Measurements from ENCODE around the gene NKX2-1. TPM values are rescaled to one million over a fixed set of nuclear protein-coding genes. Genes with fewer than 3 reads are reported as not detected.
A peak's percentile ranks its signal among the peaks of the same experiment; 100 is the strongest.

NKX2-1 gene
- polyA plus RNA-seq, 1 of the 3 experiments (the other 2 are of a cell fraction): not detected

GRCh38 chr14:36510874-36511273 is 9.2 kb downstream of the NKX2-1 start:
- H3F3A ChIP-seq (replicated peaks; ENCODE audit: insufficient read depth): no peaks in the 10 kb centered on the region
- CTCF ChIA-PET: no interaction called here
- whole genome bisulfite sequencing (ENCODE audit: low lambda C conversion rate): 6% methylated on average over 6 of the region's 6 CpGs

GRCh38 chr14:36510078-36510799 is 9.8 kb downstream of the NKX2-1 start:
- Histone ChIP-seq H3F3A (replicated peaks; ENCODE audit: insufficient read depth) (no peaks in the 10 kb centered on the region), H3K4me1 (ENCODE audit: control insufficient read depth in 1 of 2, insufficient read depth in 2 of 2, low read depth in 1 of 2, low read length in 1 of 2) (no peaks in the 10 kb centered on the region), H3K4me3 (ENCODE audit: low read depth in 2 of 2, low read length in 1 of 2) (no peak overlapping the region), H3K36me3 (replicated peaks in 1 of 2; ENCODE audit: control insufficient read depth in 1 of 2, insufficient read depth in 2 of 2, low read length in 1 of 2) (no peaks in the 10 kb centered on the region), H3K9me3 (no peaks in the 10 kb centered on the region), H3K27me3 (ENCODE audit: insufficient read depth) (peaks cover 92% of the 10 kb centered on the region), H3K4me2 (no peak overlapping the region), H3K9me2 (no peaks in the 10 kb centered on the region), H3K9ac (no peak overlapping the region), H3K27ac (ENCODE audit: low read depth in 2 of 2, low read length in 1 of 2) (no peak overlapping the region), H3K79me2 (ENCODE audit: insufficient read depth) (no peaks in the 10 kb centered on the region), H4K20me1 (ENCODE audit: insufficient read depth) (no peaks in the 10 kb centered on the region), H2AFZ (ENCODE audit: low read depth) (no peak overlapping the region)
- POLR2A ChIA-PET: no interaction called here
- TF ChIP-seq MEF2A (IDR thresholded peaks at IDR 0.05; ENCODE audit: borderline replicate concordance, low read depth) (no peak), EP300 (IDR thresholded peaks at IDR 0.05; ENCODE audit: borderline replicate concordance in 1 of 2, low read depth in 1 of 2, low read length in 1 of 2) (no peak)
- CTCF ChIA-PET: no interaction called here
- 9% methylated on average over 19 of the region's 20 CpGs for WGBS (ENCODE audit: low lambda C conversion rate)
- peak; percentile 2 for DNase-seq

More at GRCh38 chr14:36510874-36511273, 9.2 kb downstream of the NKX2-1 start:
- no peak overlapping the region for H3K4me2 ChIP-seq
- H3K9me3 ChIP-seq: no peaks in the 10 kb centered on the region
- H4K20me1 ChIP-seq (ENCODE audit: insufficient read depth): no peaks in the 10 kb centered on the region
- H3K79me2 ChIP-seq (ENCODE audit: insufficient read depth): no peaks in the 10 kb centered on the region
- no peaks in the 10 kb centered on the region for H3K36me3 ChIP-seq (replicated peaks in 1 of 2; ENCODE audit: control insufficient read depth in 1 of 2, insufficient read depth in 2 of 2, low read length in 1 of 2)
- no peak overlapping the region for H2AFZ ChIP-seq (ENCODE audit: low read depth)
- POLR2A ChIA-PET: no interaction called here
- no peak overlapping the region for H3K4me3 ChIP-seq (ENCODE audit: low read depth in 2 of 2, low read length in 1 of 2)
- no peak for TF ChIP-seq GABPA (IDR thresholded peaks at IDR 0.05; ENCODE audit: low read depth)
- TF ChIP-seq MEF2A (IDR thresholded peaks at IDR 0.05; ENCODE audit: borderline replicate concordance, low read depth): no peak
- no peak for TF ChIP-seq ZBTB33 (IDR thresholded peaks at IDR 0.05; ENCODE audit: borderline replicate concordance, low read depth)
- no peak for TF ChIP-seq RFX5 (IDR thresholded peaks at IDR 0.05; ENCODE audit: low read length)
- no peak for TF ChIP-seq CHD2 (IDR thresholded peaks at IDR 0.05; ENCODE audit: low read length, partially characterized antibody)
- TF ChIP-seq EZH2phosphoT487 (IDR thresholded peaks at IDR 0.05; ENCODE audit: borderline replicate concordance, low read depth): no peak
- TF ChIP-seq GATA2 (CRISPR knock-in tag; IDR thresholded peaks at IDR 0.05): no peak
- DNase-seq: no peak
- no peak overlapping the region for H3K27ac ChIP-seq (ENCODE audit: low read depth in 2 of 2, low read length in 1 of 2)
- no peaks in the 10 kb centered on the region for H3K9me2 ChIP-seq
- peaks cover 92% of the 10 kb centered on the region for H3K27me3 ChIP-seq (ENCODE audit: insufficient read depth)
- no peaks in the 10 kb centered on the region for H3K4me1 ChIP-seq (ENCODE audit: control insufficient read depth in 1 of 2, insufficient read depth in 2 of 2, low read depth in 1 of 2, low read length in 1 of 2)
- no peak overlapping the region for H3K9ac ChIP-seq

All from SK-N-SH (cell line).